Sigmoid colon (tissue), 7 donors: ENCODE data around the gene MEP1B. TPM values are rescaled to one million over a fixed set of nuclear protein-coding genes. Genes with fewer than 3 reads are reported as not detected.
"Not testable (repeated sequence)": the region's sequence is repeated elsewhere in the genome, so short reads cannot be mapped to it uniquely, and the experiment has no call there.

Experiments
- DNase-seq: peaks from one replicate; pipeline ENCODE4 v3.0.0-alpha.2; 2019
- H3K27ac ChIP-seq, 4 donors: fragments of 200-600 bp; sonication (generic); one replicate each; pipeline ENCODE4 v1.5.1; 2016 to 2019; ENCODE audit warnings: mild to moderate bottlenecking in 1 of 4
- H3K27me3 ChIP-seq, 3 donors: fragments of 200-600 bp; sonication (generic); one replicate each; pipeline ENCODE4 v1.5.1; 2019; ENCODE audit warnings: mild to moderate bottlenecking in 1 of 3
- H3K36me3 ChIP-seq, 4 donors: fragments of 200-600 bp; sonication (generic); one replicate each; pipeline ENCODE4 v1.5.1; 2016 to 2019
- H3K4me1 ChIP-seq, 4 donors: fragments of 200-600 bp; sonication (generic); one replicate each; pipeline ENCODE4 v1.5.1; 2017 to 2019
- H3K4me3 ChIP-seq, 4 donors: fragments of 200-600 bp; sonication (generic); one replicate each; pipeline ENCODE4 v1.5.1; 2017 to 2019; ENCODE audit warnings: mild to moderate bottlenecking in 2 of 4, moderate library complexity in 1 of 4
- H3K9me3 ChIP-seq, 4 donors: fragments of 200-600 bp in 3 of 4; sonication (generic) in 3 of 4; one replicate each; pipeline versions ENCODE4 v1.5.1 to v1.6.1; 2013 to 2019
- EP300 ChIP-seq, 4 donors: sonication (generic); formaldehyde crosslinking; IDR thresholded peaks; one replicate each; pipeline ENCODE4 v1.6.1; 2017; ENCODE audit warnings: antibody characterized with exemption in 4 of 4
- POLR2A ChIP-seq, 2 donors: fragments of 450-650 bp; IDR thresholded peaks; one replicate each; pipeline ENCODE4 v1.6.1; 2016; ENCODE audit warnings: antibody characterized with exemption in 2 of 2, mild to moderate bottlenecking in 2 of 2, moderate library complexity in 2 of 2
- POLR2AphosphoS5 ChIP-seq, 4 donors: sonication (generic); formaldehyde crosslinking; IDR thresholded peaks; one replicate each; pipeline ENCODE4 v1.6.1; 2017; ENCODE audit warnings: antibody characterized with exemption in 4 of 4
- WGBS, 2 donors: extraction: QIAGEN DNeasy Blood & Tissue Kit; methylation state at CpG; one replicate each; pipeline ENCODE4 v1.1.7; 2013; 5-methylcytosine and 5-hydroxymethylcytosine counted together
- intact Hi-C: fragments of 100-400 bp; cut with DNase I; formaldehyde crosslinking; loops from one replicate; pipeline ENCODE4 v1.15.1; 2023
- polyA plus RNA-seq, 3 donors: library from polyadenylated mRNA; stranded (reverse); fragments of 200-250 nt; gene quantifications; one replicate each; pipeline ENCODE4 v1.2.3, GENCODE V29; 2013
- total RNA-seq, 4 donors: library from RNA; depleted of rRNA; stranded (reverse); fragments of >200 nt; gene quantifications; one replicate each; pipeline ENCODE4 v1.1.0, GENCODE V29; 2016
- TF ChIP-seq, protein P1 (sequence below), 4 experiments: fragments of 450-650 bp in 3 of 4; fragments of 200-600 bp in 1 of 4; IDR thresholded peaks; one replicate each; pipeline ENCODE4 v1.5.1; 2016 to 2019; ENCODE audit warnings: antibody characterized with exemption in 4 of 4, mild to moderate bottlenecking in 3 of 4, moderate library complexity in 2 of 4
- donor health status: healthy with polysubstance abuse.
- donor health status: Bipolar disorder and iron deficiency.
- donor health status: healthy.

MEP1B gene
- total and polyA plus RNA-seq, 7 donors: 1.6 to 3.7 (median 1.8) TPM; not detected in 4

DNA sequence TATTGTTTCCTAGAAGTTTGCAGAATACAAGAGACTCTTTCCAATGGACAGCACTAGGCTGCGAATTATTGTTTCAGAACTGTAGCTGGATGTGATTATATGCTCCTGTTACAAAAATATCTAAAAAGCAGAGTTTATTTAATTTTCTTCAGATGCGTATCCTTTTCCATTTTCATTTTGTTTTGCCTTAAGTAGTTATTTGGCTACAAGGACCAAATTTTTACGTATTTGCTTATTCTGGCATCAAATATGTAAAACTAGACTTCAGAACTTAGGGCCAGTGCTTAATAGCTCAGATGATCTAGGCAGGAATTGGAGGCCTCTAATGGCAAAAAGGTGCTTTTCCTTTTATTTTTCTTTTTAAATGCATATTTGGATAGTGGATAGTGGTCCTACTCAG is 18.7 kb downstream of the MEP1B start:
- H3K9me3 ChIP-seq: no peaks in the 10 kb centered on the region
- no peak for DNase-seq
- no peaks in the 10 kb centered on the region for H3K36me3 ChIP-seq
- no peak overlapping the region for H3K27ac ChIP-seq
- 88 to 90% methylated on average over 3 of the region's 3 CpGs for WGBS, 2 donors
- intact Hi-C loops: no loop called here
- TF ChIP-seq, protein P1, sequence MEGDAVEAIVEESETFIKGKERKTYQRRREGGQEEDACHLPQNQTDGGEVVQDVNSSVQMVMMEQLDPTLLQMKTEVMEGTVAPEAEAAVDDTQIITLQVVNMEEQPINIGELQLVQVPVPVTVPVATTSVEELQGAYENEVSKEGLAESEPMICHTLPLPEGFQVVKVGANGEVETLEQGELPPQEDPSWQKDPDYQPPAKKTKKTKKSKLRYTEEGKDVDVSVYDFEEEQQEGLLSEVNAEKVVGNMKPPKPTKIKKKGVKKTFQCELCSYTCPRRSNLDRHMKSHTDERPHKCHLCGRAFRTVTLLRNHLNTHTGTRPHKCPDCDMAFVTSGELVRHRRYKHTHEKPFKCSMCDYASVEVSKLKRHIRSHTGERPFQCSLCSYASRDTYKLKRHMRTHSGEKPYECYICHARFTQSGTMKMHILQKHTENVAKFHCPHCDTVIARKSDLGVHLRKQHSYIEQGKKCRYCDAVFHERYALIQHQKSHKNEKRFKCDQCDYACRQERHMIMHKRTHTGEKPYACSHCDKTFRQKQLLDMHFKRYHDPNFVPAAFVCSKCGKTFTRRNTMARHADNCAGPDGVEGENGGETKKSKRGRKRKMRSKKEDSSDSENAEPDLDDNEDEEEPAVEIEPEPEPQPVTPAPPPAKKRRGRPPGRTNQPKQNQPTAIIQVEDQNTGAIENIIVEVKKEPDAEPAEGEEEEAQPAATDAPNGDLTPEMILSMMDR (IDR thresholded peaks at IDR 0.05): no peak
- no peak overlapping the region for H3K4me3 ChIP-seq
- H3K27me3 ChIP-seq: no peaks in the 10 kb centered on the region
- no peaks in the 10 kb centered on the region for H3K4me1 ChIP-seq

DNA sequence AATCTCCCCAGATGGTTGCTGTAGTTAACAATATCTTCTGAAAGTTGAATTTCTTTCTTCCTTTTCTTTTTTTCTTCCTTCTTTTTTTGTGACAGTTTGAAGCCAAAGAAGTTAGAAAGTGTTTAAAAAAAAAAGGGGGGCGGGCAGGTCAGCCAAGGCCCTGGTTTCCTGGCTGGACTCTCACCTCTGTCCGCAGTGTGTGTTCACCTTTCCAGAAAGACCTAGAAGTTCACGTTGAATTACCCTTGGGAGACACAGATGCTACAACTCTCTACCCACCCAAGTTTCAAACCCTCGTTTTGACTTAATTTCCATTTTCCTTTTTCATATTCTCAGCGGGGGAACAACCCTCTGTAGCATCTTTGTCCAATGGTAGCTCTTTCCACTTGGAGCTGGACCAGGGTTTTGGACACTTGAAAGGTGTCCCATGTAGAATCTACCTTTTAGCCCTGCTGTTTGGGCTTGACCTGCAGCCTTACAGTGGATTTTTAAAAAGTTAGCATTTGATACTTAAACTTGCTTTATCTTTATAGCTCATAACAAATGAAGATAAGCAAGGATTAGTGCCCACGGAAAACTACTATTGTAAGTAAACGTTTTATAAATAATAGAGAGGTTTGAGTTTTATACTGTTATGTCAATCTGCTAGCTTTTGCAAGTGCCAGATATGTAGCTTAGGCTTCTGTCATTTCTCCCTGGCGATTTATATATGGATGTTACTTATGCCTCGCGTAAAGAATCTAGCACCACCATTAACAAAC is 20.0 kb downstream of the MEP1B start:
- Histone ChIP-seq H3K36me3 (no peaks in the 10 kb centered on the region), H3K9me3 (no peaks in the 10 kb centered on the region), H3K4me1 (no peaks in the 10 kb centered on the region), H3K27ac (no peak overlapping the region), H3K27me3 (no peaks in the 10 kb centered on the region), H3K4me3 (no peak overlapping the region)
- intact Hi-C loops: no loop called here
- TF ChIP-seq POLR2A (IDR thresholded peaks at IDR 0.05): no peak
- no peak for TF ChIP-seq POLR2AphosphoS5 (IDR thresholded peaks at IDR 0.05)
- TF ChIP-seq, protein P1 (IDR thresholded peaks at IDR 0.05): no peak
- no peak for TF ChIP-seq EP300 (IDR thresholded peaks at IDR 0.05)
- DNase-seq: no peak
- 55 to 85% methylated on average over 10 of the region's 10 CpGs for WGBS, 2 donors

DNA sequence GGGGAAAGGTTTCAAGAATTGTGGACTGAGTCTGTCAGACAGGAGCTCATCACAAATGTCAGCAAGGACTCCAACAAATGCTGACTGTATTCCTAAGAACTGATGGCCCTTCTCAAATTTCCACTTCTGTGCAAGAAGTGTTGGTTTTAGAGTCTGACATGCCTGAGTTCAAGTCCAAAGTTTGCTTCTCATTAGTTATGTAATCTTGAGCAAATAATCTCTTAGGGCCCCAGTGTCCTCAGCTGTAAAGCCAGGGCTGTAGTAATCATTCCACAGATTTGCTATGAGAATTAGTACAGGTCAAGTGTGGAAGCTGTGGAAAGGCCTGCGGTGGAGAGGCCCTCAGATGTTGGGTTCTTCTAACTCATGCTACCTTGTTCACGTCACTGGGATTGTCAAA is 23.9 kb downstream of the MEP1B start:
- 37 to 77% methylated on average over 2 of the region's 2 CpGs for whole genome bisulfite sequencing, 2 donors
- no peaks in the 10 kb centered on the region for H3K36me3 ChIP-seq

DNA sequence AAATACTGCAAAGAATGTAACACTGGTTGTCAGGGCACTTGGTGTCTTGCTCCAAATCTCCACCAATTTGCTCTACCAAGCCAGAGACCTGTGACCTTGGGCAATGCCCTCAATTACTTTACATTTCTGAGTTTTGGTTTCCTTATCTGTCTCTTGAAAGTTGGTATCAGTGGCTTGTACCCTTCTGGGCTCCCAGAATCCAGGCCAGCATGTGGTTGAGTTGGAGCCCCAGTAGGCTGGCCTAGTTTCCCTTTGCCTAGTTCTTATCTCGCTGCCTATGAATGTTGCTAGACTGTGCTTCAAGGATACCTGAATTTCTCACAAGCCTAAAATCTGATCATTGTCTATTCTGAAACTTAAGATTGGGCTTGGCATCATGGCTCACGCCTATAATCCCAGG is 26.6 kb downstream of the MEP1B start:
- Histone ChIP-seq H3K4me3 (no peak overlapping the region), H3K27me3 (no peaks in the 10 kb centered on the region), H3K9me3 (no peaks in the 10 kb centered on the region), H3K36me3 (no peaks in the 10 kb centered on the region), H3K27ac (no peak overlapping the region), H3K4me1 (no peaks in the 10 kb centered on the region)
- WGBS, 2 donors: 94 to 98% methylated on average over 2 of the region's 2 CpGs
- TF ChIP-seq POLR2A (IDR thresholded peaks at IDR 0.05) (no peak), POLR2AphosphoS5 (IDR thresholded peaks at IDR 0.05) (no peak), EP300 (IDR thresholded peaks at IDR 0.05) (no peak)
- TF ChIP-seq, protein P1 (IDR thresholded peaks at IDR 0.05): no peak
- no peak for DNase-seq
- intact Hi-C loops: no loop called here

More for the DNA sequence above, 23.9 kb downstream of the MEP1B start:
- Histone ChIP-seq H3K9me3 (no peaks in the 10 kb centered on the region), H3K4me3 (no peak overlapping the region), H3K27ac (no peak overlapping the region), H3K27me3 (no peaks in the 10 kb centered on the region), H3K4me1 (no peaks in the 10 kb centered on the region)
- intact Hi-C loops: no loop called here
- TF ChIP-seq EP300 (IDR thresholded peaks at IDR 0.05): no peak
- no peak for TF ChIP-seq POLR2AphosphoS5 (IDR thresholded peaks at IDR 0.05)
- no peak for DNase-seq

DNA sequence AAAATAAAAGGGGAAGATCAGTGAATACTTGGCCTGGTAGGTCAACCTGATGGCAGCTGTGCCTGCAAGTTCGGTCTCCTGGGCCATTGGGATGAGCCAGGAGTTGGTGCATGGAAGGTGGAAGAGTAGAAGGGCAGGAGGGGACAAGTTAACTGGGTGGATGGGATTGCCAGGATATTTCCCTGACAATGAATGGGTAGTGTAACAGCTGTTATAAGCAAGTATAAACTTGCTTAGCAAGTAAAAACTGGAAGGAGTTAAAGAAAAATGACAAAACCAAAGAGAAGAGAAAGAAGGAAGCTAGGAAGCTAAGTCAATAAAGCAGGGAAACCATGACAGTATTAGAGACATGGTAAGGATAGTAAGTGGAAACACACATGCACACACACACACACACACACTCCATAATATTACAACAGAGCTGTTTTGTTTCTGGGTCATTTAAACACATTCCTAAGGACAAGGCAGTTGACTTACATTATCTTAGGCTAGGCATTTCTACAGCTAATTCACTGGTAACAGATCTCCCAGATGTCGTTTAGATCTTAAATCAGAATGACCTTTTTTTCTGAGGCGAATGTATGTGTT is 29.7 kb downstream of the MEP1B start:
- no peaks in the 10 kb centered on the region for H3K4me1 ChIP-seq
- TF ChIP-seq, protein P1 (IDR thresholded peaks at IDR 0.05): no peak
- no peaks in the 10 kb centered on the region for H3K36me3 ChIP-seq
- no peak overlapping the region for H3K4me3 ChIP-seq
- no peak for DNase-seq
- no peaks in the 10 kb centered on the region for H3K27me3 ChIP-seq
- H3K9me3 ChIP-seq: no peaks in the 10 kb centered on the region
- WGBS, 2 donors: 81 to 82% methylated on average over 3 of the region's 3 CpGs
- intact Hi-C loops: no loop called here
- no peak overlapping the region for H3K27ac ChIP-seq

DNA sequence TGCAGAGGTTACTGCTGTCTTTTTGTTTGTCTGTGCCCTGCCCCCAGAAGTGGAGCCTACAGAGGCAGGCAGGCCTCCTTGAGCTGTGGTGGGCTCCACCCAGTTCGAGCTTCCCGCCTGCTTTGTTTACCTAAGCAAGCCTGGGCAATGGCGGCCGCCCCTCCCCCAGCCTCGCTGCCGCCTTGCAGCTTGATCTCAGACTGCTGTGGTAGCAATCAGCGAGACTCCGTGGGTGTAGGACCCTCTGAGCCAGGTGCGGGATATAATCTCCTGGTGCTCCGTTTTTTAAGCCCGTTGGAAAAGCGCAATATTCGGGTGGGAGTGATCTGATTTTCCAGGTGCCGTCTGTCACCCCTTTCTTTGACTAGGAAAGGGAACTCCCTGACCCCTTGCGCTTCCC is 43.5 kb downstream of the MEP1B start:
- H3K27ac ChIP-seq, H3K27me3 ChIP-seq, H3K36me3 ChIP-seq, H3K9me3 ChIP-seq, H3K4me3 ChIP-seq, intact Hi-C loops, DNase-seq, H3K4me1 ChIP-seq: not testable (repeated sequence)
- WGBS, 2 donors: 95 to 96% methylated on average over 15 of the region's 15 CpGs
